ENCODE measurements around the gene CCSER2.

DNA sequence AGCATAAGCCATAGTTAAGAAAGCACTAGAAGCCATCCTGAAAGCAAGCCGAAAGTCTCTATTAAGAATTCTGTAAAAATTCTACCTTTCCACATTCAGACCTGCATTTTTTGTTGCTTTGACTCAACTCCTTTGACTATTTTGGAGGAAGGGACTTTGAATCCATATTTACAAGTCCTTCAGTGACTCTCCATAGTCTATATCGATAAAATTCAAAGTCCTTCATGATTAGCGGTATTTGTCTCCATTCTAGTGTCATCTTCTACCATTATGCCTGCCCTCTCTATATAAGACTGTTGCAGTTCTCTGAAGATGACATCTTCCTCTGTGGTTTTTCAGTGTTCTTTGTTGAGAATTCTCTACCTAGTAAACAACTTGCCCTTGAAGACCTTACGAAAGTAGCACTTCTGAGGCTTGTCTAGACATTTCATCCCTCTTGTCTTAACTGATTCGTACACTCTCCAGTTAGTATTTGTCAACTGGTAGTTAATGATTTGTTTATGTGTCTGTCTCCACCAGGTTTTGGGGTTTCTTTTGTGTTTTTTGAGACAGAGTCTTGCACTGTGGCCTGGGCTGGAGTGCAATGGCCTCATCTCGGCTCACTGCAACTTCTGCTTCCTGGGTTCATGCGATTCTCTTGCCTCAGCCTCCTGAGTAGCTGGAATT is 1.7 kb downstream of the CCSER2 start:
- TF ChIP-seq, protein P1, sequence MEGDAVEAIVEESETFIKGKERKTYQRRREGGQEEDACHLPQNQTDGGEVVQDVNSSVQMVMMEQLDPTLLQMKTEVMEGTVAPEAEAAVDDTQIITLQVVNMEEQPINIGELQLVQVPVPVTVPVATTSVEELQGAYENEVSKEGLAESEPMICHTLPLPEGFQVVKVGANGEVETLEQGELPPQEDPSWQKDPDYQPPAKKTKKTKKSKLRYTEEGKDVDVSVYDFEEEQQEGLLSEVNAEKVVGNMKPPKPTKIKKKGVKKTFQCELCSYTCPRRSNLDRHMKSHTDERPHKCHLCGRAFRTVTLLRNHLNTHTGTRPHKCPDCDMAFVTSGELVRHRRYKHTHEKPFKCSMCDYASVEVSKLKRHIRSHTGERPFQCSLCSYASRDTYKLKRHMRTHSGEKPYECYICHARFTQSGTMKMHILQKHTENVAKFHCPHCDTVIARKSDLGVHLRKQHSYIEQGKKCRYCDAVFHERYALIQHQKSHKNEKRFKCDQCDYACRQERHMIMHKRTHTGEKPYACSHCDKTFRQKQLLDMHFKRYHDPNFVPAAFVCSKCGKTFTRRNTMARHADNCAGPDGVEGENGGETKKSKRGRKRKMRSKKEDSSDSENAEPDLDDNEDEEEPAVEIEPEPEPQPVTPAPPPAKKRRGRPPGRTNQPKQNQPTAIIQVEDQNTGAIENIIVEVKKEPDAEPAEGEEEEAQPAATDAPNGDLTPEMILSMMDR (IDR thresholded peaks at IDR 0.05), result no peak
- TF ChIP-seq EZH2 (IDR thresholded peaks at IDR 0.05; ENCODE audit: borderline replicate concordance, insufficient read depth, low read depth, low read length, poor library complexity, severe bottlenecking), result no peak
